Activated CD4-positive, alpha-beta memory T cell treated with anti-CD3 and anti-CD28 coated beads for 36 hours (primary cell): ENCODE results near the gene CRIM1. TPM values are rescaled to one million over a fixed set of nuclear protein-coding genes. Genes with fewer than 3 reads are reported as not detected.
A peak's percentile ranks its signal among the peaks of the same experiment; 100 is the strongest.

Experiments
- CTCF ChIA-PET: fragments of 350-600 bp; sonication (Branson Sonifier 250); formaldehyde crosslinking; loops from one replicate; lab custom pipeline; 2021; ENCODE audit warnings: antibody characterized with exemption, inconsistent platforms; lab: Charles Lee
- POLR2A ChIA-PET: fragments of 350-600 bp; sonication (Branson Sonifier 250); formaldehyde crosslinking; loops from one replicate; lab custom pipeline; 2021; ENCODE audit warnings: antibody characterized with exemption; lab: Charles Lee
- DNase-seq: peaks from one replicate; pipeline ENCODE4 v3.0.0-alpha.2; 2020
- H3K27ac Mint-ChIP-seq: one replicate; pipeline ENCODE4 v1.8.0; 2021; ENCODE audit warnings: mixed read lengths
- H3K27me3 Mint-ChIP-seq: one replicate; pipeline ENCODE4 v1.8.0; 2021; ENCODE audit warnings: mixed read lengths
- H3K36me3 Mint-ChIP-seq: one replicate; pipeline ENCODE4 v1.8.0; 2021; ENCODE audit warnings: mixed read lengths
- H3K4me1 Mint-ChIP-seq: one replicate; pipeline ENCODE4 v1.8.0; 2021; ENCODE audit warnings: low read depth, mixed read lengths
- H3K4me3 Mint-ChIP-seq: one replicate; pipeline ENCODE4 v1.8.0; 2021; ENCODE audit warnings: mild to moderate bottlenecking, mixed read lengths
- H3K9me3 Mint-ChIP-seq: one replicate; pipeline ENCODE4 v1.8.0; 2021; ENCODE audit warnings: mixed read lengths
- intact Hi-C: fragments of 100-400 bp; cut with micrococcal nuclease; formaldehyde crosslinking; loops from one replicate; pipeline ENCODE4 v1.15.1; 2023
- total RNA-seq, 2 experiments: library from RNA; stranded (reverse); gene quantifications; one replicate each; pipeline ENCODE4 v1.2.3, GENCODE V29; 2021

CRIM1 gene
- total RNA-seq, 2 experiments from 2014 or later, result 5.3 to 5.5 TPM

- no peaks in the 10 kb centered on the region for H3K9me3 Mint-ChIP-seq
- CTCF ChIA-PET, result no interaction called here
These were observed 129.9 kb downstream of the CRIM1 start for GRCh38 chr2:36485521-36485920.

GRCh38 chr2:36486521-36487044, 131.0 kb downstream of the CRIM1 start:
- H3K4me3 Mint-ChIP-seq, result no peak overlapping the region
- no peaks in the 10 kb centered on the region for H3K27me3 Mint-ChIP-seq
- intact Hi-C loops, result no loop called here
- no peak overlapping the region for H3K27ac Mint-ChIP-seq
- no peaks in the 10 kb centered on the region for H3K4me1 Mint-ChIP-seq
- H3K36me3 Mint-ChIP-seq, result peaks cover 1% of the 10 kb centered on the region
- POLR2A ChIA-PET, result no interaction called here
- no peaks in the 10 kb centered on the region for H3K9me3 Mint-ChIP-seq
- no peak for DNase-seq
- CTCF ChIA-PET, result interaction anchor here (0.6 kb wide), 1 partner anchor 15 kb away, joined by 3 read pairs; no protein-coding TSS in a partner anchor

More at GRCh38 chr2:36485521-36485920, 129.9 kb downstream of the CRIM1 start:
- DNase-seq, result no peak
- no peaks in the 10 kb centered on the region for H3K27me3 Mint-ChIP-seq
- POLR2A ChIA-PET, result no interaction called here
- no peak overlapping the region for H3K4me3 Mint-ChIP-seq
- H3K36me3 Mint-ChIP-seq, result peaks cover 4% of the 10 kb centered on the region
- no peaks in the 10 kb centered on the region for H3K4me1 Mint-ChIP-seq
- H3K27ac Mint-ChIP-seq, result no peak overlapping the region
- intact Hi-C loops, result no loop called here

- no peak overlapping the region for H3K27ac Mint-ChIP-seq
- no peak for DNase-seq
- no peaks in the 10 kb centered on the region for H3K9me3 Mint-ChIP-seq
- H3K36me3 Mint-ChIP-seq, result no peaks in the 10 kb centered on the region
- H3K4me1 Mint-ChIP-seq, result no peaks in the 10 kb centered on the region
- intact Hi-C loops, result no loop called here
- no peaks in the 10 kb centered on the region for H3K27me3 Mint-ChIP-seq
- CTCF ChIA-PET, result no interaction called here
- POLR2A ChIA-PET, result no interaction called here
- H3K4me3 Mint-ChIP-seq, result no peak overlapping the region
These were observed 132.4 kb downstream of the CRIM1 start for GRCh38 chr2:36487947-36488346.

GRCh38 chr2:36489281-36489680, 133.7 kb downstream of the CRIM1 start:
- CTCF ChIA-PET, result no interaction called here
- intact Hi-C loops, result no loop called here
- POLR2A ChIA-PET, result no interaction called here
- no peaks in the 10 kb centered on the region for H3K27me3 Mint-ChIP-seq
- no peaks in the 10 kb centered on the region for H3K36me3 Mint-ChIP-seq
- no peaks in the 10 kb centered on the region for H3K4me1 Mint-ChIP-seq
- no peak for DNase-seq
- no peaks in the 10 kb centered on the region for H3K9me3 Mint-ChIP-seq
- no peak overlapping the region for H3K27ac Mint-ChIP-seq
- H3K4me3 Mint-ChIP-seq, result no peak overlapping the region

- Mint-ChIP-seq H3K4me1 (no peaks in the 10 kb centered on the region), H3K27me3 (no peaks in the 10 kb centered on the region), H3K9me3 (no peaks in the 10 kb centered on the region), H3K36me3 (no peaks in the 10 kb centered on the region), H3K27ac (no peak overlapping the region), H3K4me3 (no peak overlapping the region)
- POLR2A ChIA-PET, result no interaction called here
- intact Hi-C loops, result no loop called here
- DNase-seq, result no peak
- CTCF ChIA-PET, result no interaction called here
These were observed 135.2 kb downstream of the CRIM1 start for GRCh38 chr2:36490749-36491148.

- no peak for DNase-seq
- Mint-ChIP-seq H3K27me3 (no peaks in the 10 kb centered on the region), H3K4me3 (no peak overlapping the region), H3K4me1 (no peaks in the 10 kb centered on the region), H3K27ac (no peak overlapping the region), H3K36me3 (no peaks in the 10 kb centered on the region), H3K9me3 (no peaks in the 10 kb centered on the region)
- ChIA-PET CTCF (no interaction called here), POLR2A (interaction anchor here (0.6 kb wide), 1 partner anchor 123 kb away, joined by 3 read pairs; no protein-coding TSS in a partner anchor)
- intact Hi-C loops, result no loop called here
These were observed 136.8 kb downstream of the CRIM1 start for GRCh38 chr2:36492216-36492945.

- Mint-ChIP-seq H3K27me3 (no peaks in the 10 kb centered on the region), H3K9me3 (no peaks in the 10 kb centered on the region), H3K27ac (no peak overlapping the region), H3K4me1 (no peaks in the 10 kb centered on the region), H3K4me3 (no peak overlapping the region), H3K36me3 (no peaks in the 10 kb centered on the region)
- no peak for DNase-seq
- intact Hi-C loops, result no loop called here
- ChIA-PET CTCF (no interaction called here), POLR2A (interaction anchor here (0.6 kb wide), 1 partner anchor 124 kb away, joined by 3 read pairs; no protein-coding TSS in a partner anchor)
These were observed 137.7 kb downstream of the CRIM1 start for GRCh38 chr2:36493306-36493705.

GRCh38 chr2:36497570-36498163, 142.1 kb downstream of the CRIM1 start:
- CTCF ChIA-PET, result no interaction called here
- no peak overlapping the region for H3K27ac Mint-ChIP-seq
- H3K4me1 Mint-ChIP-seq, result no peaks in the 10 kb centered on the region
- intact Hi-C loops, result no loop called here
- no peak overlapping the region for H3K4me3 Mint-ChIP-seq
- no peaks in the 10 kb centered on the region for H3K27me3 Mint-ChIP-seq
- H3K36me3 Mint-ChIP-seq, result peaks cover 4% of the 10 kb centered on the region
- POLR2A ChIA-PET, result no interaction called here
- no peaks in the 10 kb centered on the region for H3K9me3 Mint-ChIP-seq
- no peak for DNase-seq

GRCh38 chr2:36499128-36499820, 143.7 kb downstream of the CRIM1 start:
- ChIA-PET CTCF (no interaction called here), POLR2A (no interaction called here)
- intact Hi-C loops, result no loop called here
- DNase-seq, result no peak
- Mint-ChIP-seq H3K36me3 (peaks cover 4% of the 10 kb centered on the region), H3K4me1 (no peaks in the 10 kb centered on the region), H3K27me3 (no peaks in the 10 kb centered on the region), H3K9me3 (no peaks in the 10 kb centered on the region), H3K27ac (no peak overlapping the region), H3K4me3 (no peak overlapping the region)

GRCh38 chr2:36500072-36500471, 144.5 kb downstream of the CRIM1 start:
- CTCF ChIA-PET, result no interaction called here
- POLR2A ChIA-PET, result no interaction called here
- H3K9me3 Mint-ChIP-seq, result no peaks in the 10 kb centered on the region

GRCh38 chr2:36502081-36502480, 146.5 kb downstream of the CRIM1 start:
- ChIA-PET POLR2A (interaction anchor here (0.6 kb wide), 1 partner anchor 150 kb away, joined by 3 read pairs; no protein-coding TSS in a partner anchor), CTCF (interaction anchor here (0.6 kb wide), 1 partner anchor 15 kb away, joined by 3 read pairs; no protein-coding TSS in a partner anchor)
- intact Hi-C loops, result no loop called here
- Mint-ChIP-seq H3K36me3 (peaks cover 4% of the 10 kb centered on the region), H3K27ac (no peak overlapping the region), H3K4me3 (no peak overlapping the region), H3K4me1 (no peaks in the 10 kb centered on the region), H3K9me3 (no peaks in the 10 kb centered on the region), H3K27me3 (no peaks in the 10 kb centered on the region)
- DNase-seq, result no peak

More at GRCh38 chr2:36500072-36500471, 144.5 kb downstream of the CRIM1 start:
- H3K4me1 Mint-ChIP-seq, result no peaks in the 10 kb centered on the region
- no peak for DNase-seq
- H3K27me3 Mint-ChIP-seq, result no peaks in the 10 kb centered on the region
- intact Hi-C loops, result no loop called here
- no peak overlapping the region for H3K4me3 Mint-ChIP-seq
- no peak overlapping the region for H3K27ac Mint-ChIP-seq
- peaks cover 4% of the 10 kb centered on the region for H3K36me3 Mint-ChIP-seq

GRCh38 chr2:36507408-36507812, 151.8 kb downstream of the CRIM1 start:
- H3K36me3 Mint-ChIP-seq, result no peaks in the 10 kb centered on the region
- intact Hi-C loops, result loop anchor here (1.0 to 5.0 kb wide), 3 partner anchors 155 to 530 kb away; no protein-coding TSS in a partner anchor
- CTCF ChIA-PET, result interaction anchor here (1.5 kb wide), 1 partner anchor 155 kb away, joined by 5 read pairs; no protein-coding TSS in a partner anchor
- no peaks in the 10 kb centered on the region for H3K27me3 Mint-ChIP-seq
- no peak overlapping the region for H3K27ac Mint-ChIP-seq
- no peaks in the 10 kb centered on the region for H3K4me1 Mint-ChIP-seq
- DNase-seq, result peak; percentile 48
- no peak overlapping the region for H3K4me3 Mint-ChIP-seq
- no peaks in the 10 kb centered on the region for H3K9me3 Mint-ChIP-seq
- POLR2A ChIA-PET, result no interaction called here
